Gastroesophageal sphincter (tissue), 4 donors: Measurements from ENCODE around the gene ESR2. TPM values are rescaled to one million over a fixed set of nuclear protein-coding genes. Genes with fewer than 3 reads are reported as not detected.

Experiments used
- ATAC-seq: fragments of 150-250 bp; one replicate; pipeline ENCODE4 v1.9.1; 2016; ENCODE audit warnings: mild to moderate bottlenecking, moderate library complexity
- H3K27ac ChIP-seq, 4 donors: fragments of 200-600 bp; sonication (generic) in 3 of 4; 1 replicate in 3 of 4; 2 replicates in 1 of 4; pipeline ENCODE4 v1.5.1; 2016 to 2019
- H3K27me3 ChIP-seq: fragments of 200-600 bp; sonication (generic); one replicate; pipeline ENCODE4 v1.5.1; 2019
- H3K36me3 ChIP-seq, 2 donors: fragments of 200-600 bp; sonication (generic); one replicate each; pipeline ENCODE4 v1.5.1; 2019; ENCODE audit warnings: control low read depth in 1 of 2
- H3K4me1 ChIP-seq, 3 donors: fragments of 200-600 bp; sonication (generic); 1 replicate in 2 of 3; 2 replicates in 1 of 3; pipeline ENCODE4 v1.5.1; 2016 to 2019; ENCODE audit warnings: control low read depth in 2 of 3
- H3K4me3 ChIP-seq, 2 donors: fragments of 200-600 bp; sonication (generic); one replicate each; pipeline ENCODE4 v1.5.1; 2019; ENCODE audit warnings: mild to moderate bottlenecking in 1 of 2, moderate library complexity in 1 of 2
- H3K9me3 ChIP-seq, 3 donors: fragments of 200-600 bp; sonication (generic); one replicate each; pipeline ENCODE4 v1.5.1; 2017 to 2019; ENCODE audit warnings: control low read depth in 2 of 3
- EP300 ChIP-seq: sonication (generic); formaldehyde crosslinking; IDR thresholded peaks from one replicate; pipeline ENCODE4 v1.6.1; 2017; ENCODE audit warnings: antibody characterized with exemption, mild to moderate bottlenecking
- POLR2A ChIP-seq, 2 donors: fragments of 450-650 bp; IDR thresholded peaks; one replicate each; pipeline ENCODE4 v1.6.1; 2017; ENCODE audit warnings: antibody characterized with exemption in 2 of 2, mild to moderate bottlenecking in 2 of 2, moderate library complexity in 1 of 2
- POLR2AphosphoS5 ChIP-seq: sonication (generic); formaldehyde crosslinking; IDR thresholded peaks from one replicate; pipeline ENCODE4 v1.6.1; 2017; ENCODE audit warnings: antibody characterized with exemption
- WGBS, 2 donors: methylation state at CpG; one replicate each; pipeline ENCODE4 v1.1.5; 2018; ENCODE audit warnings: low coverage in 1 of 2; 5-methylcytosine and 5-hydroxymethylcytosine counted together
- total RNA-seq, 4 donors: library from RNA; depleted of rRNA; stranded (reverse); fragments of >200 nt; gene quantifications; one replicate each; pipeline ENCODE4 v1.1.0, GENCODE V29; 2016
- TF ChIP-seq, protein P1 (sequence below), 4 experiments: fragments of 200-600 bp in 2 of 4; fragments of 450-650 bp in 2 of 4; sonication (generic) in 1 of 4; IDR thresholded peaks; one replicate each; pipeline ENCODE4 v1.5.1; 2017 to 2019; ENCODE audit warnings: antibody characterized with exemption in 4 of 4, mild to moderate bottlenecking in 2 of 4, moderate library complexity in 2 of 4

ESR2 gene
- total RNA-seq, 4 donors from 2014 or later, result 0.23 to 2.5 (median 0.40) TPM; not detected in 1

DNA sequence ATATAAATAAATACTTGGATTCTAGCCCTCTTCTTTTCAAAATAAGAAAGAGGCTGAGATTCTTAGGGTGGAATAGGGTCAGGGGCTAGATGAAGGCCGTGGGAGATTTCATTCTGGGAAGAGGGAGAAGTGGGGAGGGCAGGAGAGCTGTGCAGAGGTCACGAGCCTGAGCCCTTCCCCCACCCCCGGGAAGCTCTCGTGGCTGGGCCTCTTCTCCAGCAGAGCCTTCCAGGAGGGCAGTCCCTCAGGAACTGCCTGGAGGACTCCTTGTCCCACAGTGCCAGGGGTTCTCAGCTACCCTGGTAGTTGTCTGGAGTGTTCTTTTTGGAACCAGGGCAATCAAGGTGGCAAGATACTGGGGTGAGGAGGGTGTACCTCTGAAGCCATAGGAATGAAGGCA is 94.0 kb downstream of the ESR2 start:
- WGBS, 2 donors, result 33 to 55% methylated on average over 1 to 2 of the region's 4 CpGs
- Histone ChIP-seq H3K36me3 (peaks cover 0 to 23% of the 10 kb centered on the region in 2 donors), H3K27ac (no peak overlapping the region), H3K9me3 (no peaks in the 10 kb centered on the region), H3K4me3 (no peak overlapping the region), H3K4me1 (peaks cover 0 to 18% (median 9%) of the 10 kb centered on the region in 3 donors), H3K27me3 (no peaks in the 10 kb centered on the region)
- ATAC-seq, result no peak
- TF ChIP-seq POLR2AphosphoS5 (no peak), EP300 (no peak), POLR2A (IDR thresholded peaks at IDR 0.05) (no peak)
- TF ChIP-seq, protein P1, sequence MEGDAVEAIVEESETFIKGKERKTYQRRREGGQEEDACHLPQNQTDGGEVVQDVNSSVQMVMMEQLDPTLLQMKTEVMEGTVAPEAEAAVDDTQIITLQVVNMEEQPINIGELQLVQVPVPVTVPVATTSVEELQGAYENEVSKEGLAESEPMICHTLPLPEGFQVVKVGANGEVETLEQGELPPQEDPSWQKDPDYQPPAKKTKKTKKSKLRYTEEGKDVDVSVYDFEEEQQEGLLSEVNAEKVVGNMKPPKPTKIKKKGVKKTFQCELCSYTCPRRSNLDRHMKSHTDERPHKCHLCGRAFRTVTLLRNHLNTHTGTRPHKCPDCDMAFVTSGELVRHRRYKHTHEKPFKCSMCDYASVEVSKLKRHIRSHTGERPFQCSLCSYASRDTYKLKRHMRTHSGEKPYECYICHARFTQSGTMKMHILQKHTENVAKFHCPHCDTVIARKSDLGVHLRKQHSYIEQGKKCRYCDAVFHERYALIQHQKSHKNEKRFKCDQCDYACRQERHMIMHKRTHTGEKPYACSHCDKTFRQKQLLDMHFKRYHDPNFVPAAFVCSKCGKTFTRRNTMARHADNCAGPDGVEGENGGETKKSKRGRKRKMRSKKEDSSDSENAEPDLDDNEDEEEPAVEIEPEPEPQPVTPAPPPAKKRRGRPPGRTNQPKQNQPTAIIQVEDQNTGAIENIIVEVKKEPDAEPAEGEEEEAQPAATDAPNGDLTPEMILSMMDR (IDR thresholded peaks at IDR 0.05), result no peak

DNA sequence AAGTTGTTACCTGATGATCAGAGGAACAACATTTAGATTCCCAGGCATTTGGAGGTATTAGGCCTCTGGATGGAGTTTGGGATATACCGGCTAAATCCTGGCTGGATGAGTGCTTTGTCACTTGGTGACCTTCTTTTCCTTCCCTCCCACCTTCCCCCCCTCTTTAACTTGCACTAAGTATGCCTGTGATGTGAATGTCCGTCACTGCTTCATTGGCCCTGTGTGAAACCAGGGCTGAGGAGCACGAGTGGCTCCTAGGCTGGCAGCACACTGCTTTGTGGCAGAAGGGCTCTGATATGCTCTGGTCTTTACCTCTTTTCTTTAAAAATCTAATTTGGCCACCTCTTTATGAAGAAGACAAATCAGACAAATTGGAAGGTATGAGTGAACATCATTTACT is 95.7 kb downstream of the ESR2 start:
- ATAC-seq, result no peak
- Histone ChIP-seq H3K27me3 (no peaks in the 10 kb centered on the region), H3K36me3 (peaks cover 0 to 15% of the 10 kb centered on the region in 2 donors), H3K9me3 (no peaks in the 10 kb centered on the region), H3K27ac (no peak overlapping the region), H3K4me1 (peaks cover 0 to 18% (median 9%) of the 10 kb centered on the region in 3 donors), H3K4me3 (no peak overlapping the region)
- 76 to 100% methylated on average over 3 of the region's 3 CpGs for WGBS, 2 donors
- TF ChIP-seq EP300, result no peak
- TF ChIP-seq, protein P1 (IDR thresholded peaks at IDR 0.05), result no peak
- TF ChIP-seq POLR2A (IDR thresholded peaks at IDR 0.05), result no peak
- TF ChIP-seq POLR2AphosphoS5, result no peak

DNA sequence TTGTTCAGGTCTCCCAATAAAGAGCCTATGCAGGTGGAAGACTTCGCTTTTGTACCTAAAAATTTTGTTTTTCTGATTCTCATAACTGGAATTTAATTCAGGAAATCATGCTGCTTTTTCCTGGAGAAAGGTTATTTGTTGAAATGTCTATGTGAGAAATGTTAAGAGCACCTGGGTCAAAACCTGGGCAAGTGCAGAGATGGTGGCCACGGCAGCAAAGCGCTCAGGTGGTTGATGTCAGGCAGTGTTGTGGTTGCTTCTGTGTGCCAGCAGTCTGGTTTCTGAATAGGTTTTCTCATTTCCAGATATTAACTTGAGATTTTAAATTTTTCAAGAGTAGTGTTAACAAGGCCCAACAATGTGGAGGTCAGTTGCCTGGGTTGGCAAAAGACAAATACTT is 96.2 kb downstream of the ESR2 start:
- no peak overlapping the region for H3K4me3 ChIP-seq

DNA sequence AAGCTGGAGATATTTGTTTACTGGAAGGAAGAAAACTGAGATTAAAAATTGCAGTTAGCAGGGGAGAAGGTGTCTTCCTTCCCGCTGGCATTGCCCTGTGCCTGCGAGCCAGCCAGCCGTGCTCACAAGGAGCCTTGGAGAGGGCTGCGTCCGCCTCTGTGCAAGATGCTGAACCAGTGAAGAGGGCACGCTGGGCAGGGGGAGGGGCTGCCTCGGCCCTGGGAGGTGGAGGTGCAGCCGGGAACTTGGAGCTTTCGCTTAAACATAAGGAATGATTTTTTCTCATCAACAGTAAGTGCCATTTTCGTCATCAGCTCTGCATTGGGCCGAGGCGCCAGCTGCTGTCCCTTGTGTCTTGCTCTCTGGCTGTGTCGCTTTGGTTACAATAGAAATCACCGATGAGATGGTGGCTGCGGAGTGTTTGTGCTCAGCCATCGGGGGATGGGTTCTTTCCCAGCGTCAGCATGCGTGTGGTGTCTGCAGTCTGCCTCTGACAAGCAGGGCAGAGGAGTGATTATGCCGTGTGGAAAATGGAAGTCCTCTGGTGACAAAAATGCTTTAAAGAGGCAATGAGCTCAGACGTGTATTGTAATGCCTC is 97.3 kb downstream of the ESR2 start:
- ATAC-seq, result peak; percentile 25
- TF ChIP-seq EP300 (no peak), POLR2A (IDR thresholded peaks at IDR 0.05) (no peak), POLR2AphosphoS5 (no peak)
- TF ChIP-seq, protein P1 (IDR thresholded peaks at IDR 0.05), result no peak

More for the DNA sequence above, 96.2 kb downstream of the ESR2 start:
- WGBS, 2 donors, result 98 to 100% methylated on average over 1 to 3 of the region's 3 CpGs
- Histone ChIP-seq H3K27me3 (no peaks in the 10 kb centered on the region), H3K9me3 (no peaks in the 10 kb centered on the region), H3K36me3 (peaks cover 0 to 15% of the 10 kb centered on the region in 2 donors), H3K27ac (no peak overlapping the region), H3K4me1 (peaks cover 0 to 18% (median 9%) of the 10 kb centered on the region in 3 donors)
- no peak for ATAC-seq
- no peak for TF ChIP-seq POLR2AphosphoS5
- TF ChIP-seq, protein P1 (IDR thresholded peaks at IDR 0.05), result no peak

DNA sequence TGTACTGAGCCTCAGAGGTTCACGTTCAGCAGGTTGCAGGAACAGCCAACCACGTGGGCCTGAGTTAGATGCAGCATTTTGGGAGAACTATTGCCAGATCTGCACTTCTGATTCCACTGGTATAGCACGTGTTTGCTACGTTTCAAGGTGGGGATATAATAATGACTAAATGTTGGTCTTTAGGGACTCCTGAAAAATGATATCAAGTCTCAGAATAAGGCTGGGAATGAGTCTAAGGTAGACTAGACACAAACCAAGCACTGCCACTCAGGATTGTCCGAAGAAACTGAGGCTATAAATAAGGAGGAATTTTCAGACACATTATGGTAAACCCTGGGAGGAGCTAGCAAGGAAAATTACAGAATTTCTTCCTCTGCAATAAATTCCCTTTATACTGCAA is 98.1 kb downstream of the ESR2 start:
- no peak for ATAC-seq
- no peak overlapping the region for H3K27ac ChIP-seq
- 67 to 88% methylated on average over 3 of the region's 5 CpGs for WGBS, 2 donors

More for the DNA sequence above, 97.3 kb downstream of the ESR2 start:
- Histone ChIP-seq H3K36me3 (peaks cover 0 to 11% of the 10 kb centered on the region in 2 donors), H3K27me3 (no peaks in the 10 kb centered on the region), H3K4me1 (peaks cover 0 to 18% (median 9%) of the 10 kb centered on the region in 3 donors), H3K27ac (peak overlapping the region in 2 of 4 donors; percentile 46 to 64), H3K9me3 (no peaks in the 10 kb centered on the region), H3K4me3 (peak overlapping the region; percentile 11 to 46)
- 9 to 24% methylated on average over 8 to 18 of the region's 20 CpGs for WGBS, 2 donors

More for the DNA sequence above, 98.1 kb downstream of the ESR2 start:
- Histone ChIP-seq H3K36me3 (peaks cover 0 to 11% of the 10 kb centered on the region in 2 donors), H3K27me3 (no peaks in the 10 kb centered on the region), H3K9me3 (no peaks in the 10 kb centered on the region), H3K4me3 (no peak overlapping the region), H3K4me1 (peaks cover 0 to 18% (median 9%) of the 10 kb centered on the region in 3 donors)
- TF ChIP-seq POLR2A (IDR thresholded peaks at IDR 0.05) (no peak), POLR2AphosphoS5 (no peak), EP300 (no peak)
- TF ChIP-seq, protein P1 (IDR thresholded peaks at IDR 0.05), result no peak
